H9 (cell line): Measurements from ENCODE around the gene ARHGAP15. TPM values are rescaled to one million over a fixed set of nuclear protein-coding genes. Genes with fewer than 3 reads are reported as not detected.

ENCODE experiments used
- DNase-seq: peaks from one replicate; pipeline ENCODE4 v3.0.0-alpha.2; 2017
- H2AFZ ChIP-seq: one replicate; pipeline ENCODE4 v1.6.1; 2013; ENCODE audit warnings: mild to moderate bottlenecking, low read length, control low read depth, moderate library complexity
- H2AK5ac ChIP-seq: 2 replicates; pipeline ENCODE4 v1.6.1; 2013; ENCODE audit warnings: low read length, control low read depth, mixed read lengths; ENCODE audit not compliant: insufficient read length
- H2BK120ac ChIP-seq: one replicate; pipeline ENCODE4 v1.6.1; 2013; ENCODE audit warnings: low read depth, mild to moderate bottlenecking, low read length, control low read depth, inconsistent platforms; ENCODE audit not compliant: poor library complexity, severe bottlenecking
- H2BK12ac ChIP-seq: 2 replicates; pipeline ENCODE4 v1.6.1; 2013; ENCODE audit warnings: low read length, control low read depth, mixed read lengths, low read depth; ENCODE audit not compliant: insufficient read length
- H2BK15ac ChIP-seq: 2 replicates; pipeline ENCODE4 v1.6.1; 2013; ENCODE audit warnings: low read depth, low read length, control low read depth
- H2BK20ac ChIP-seq: one replicate; pipeline ENCODE4 v1.6.1; 2013; ENCODE audit warnings: low read depth, mild to moderate bottlenecking, low read length, control low read depth, inconsistent platforms; ENCODE audit not compliant: poor library complexity, severe bottlenecking
- H2BK5ac ChIP-seq: 2 replicates; pipeline ENCODE4 v1.6.1; 2013; ENCODE audit warnings: low read length, control low read depth, mixed read lengths; ENCODE audit not compliant: insufficient read length
- H3K14ac ChIP-seq: 2 replicates; pipeline ENCODE4 v1.6.1; 2013; ENCODE audit warnings: low read length, control low read depth; ENCODE audit not compliant: insufficient read depth
- H3K18ac ChIP-seq: 2 replicates; pipeline ENCODE4 v1.6.1; 2013; ENCODE audit warnings: low read depth, mild to moderate bottlenecking, mixed read lengths, low read length, control low read depth; ENCODE audit not compliant: insufficient read length
- H3K23ac ChIP-seq: 2 replicates; pipeline ENCODE4 v1.6.1; 2013; ENCODE audit warnings: low read length, control low read depth, mixed read lengths, low read depth; ENCODE audit not compliant: insufficient read length
- H3K23me2 ChIP-seq: 2 replicates; pipeline ENCODE4 v1.6.1; 2013; ENCODE audit warnings: low read depth, mild to moderate bottlenecking, mixed read lengths, low read length, control low read depth; ENCODE audit not compliant: insufficient read length, poor library complexity, severe bottlenecking
- H3K27ac ChIP-seq: 2 replicates; pipeline ENCODE4 v1.5.1; 2013; ENCODE audit warnings: low read length, control low read depth, mixed read lengths, low read depth; ENCODE audit not compliant: insufficient read length
- H3K27me3 ChIP-seq: 2 replicates; pipeline ENCODE4 v1.6.1; 2013; ENCODE audit warnings: low read length, control low read depth, inconsistent platforms; ENCODE audit not compliant: insufficient read depth
- H3K4ac ChIP-seq: 2 replicates; pipeline ENCODE4 v1.6.1; 2013; ENCODE audit warnings: low read depth, mild to moderate bottlenecking, control low read depth, inconsistent platforms, low read length, moderate library complexity
- H3K4me1 ChIP-seq: 2 replicates; pipeline ENCODE4 v1.6.1; 2013; ENCODE audit warnings: low read length, control low read depth, inconsistent platforms; ENCODE audit not compliant: insufficient read depth
- H3K4me2 ChIP-seq: 2 replicates; pipeline ENCODE4 v1.6.1; 2013; ENCODE audit warnings: low read length, control low read depth, mixed read lengths; ENCODE audit not compliant: insufficient read length, insufficient read depth
- H3K56ac ChIP-seq: 2 replicates; pipeline ENCODE4 v1.6.1; 2013; ENCODE audit warnings: low read depth, mild to moderate bottlenecking, mixed read lengths, low read length, control low read depth; ENCODE audit not compliant: insufficient read length
- H3K79me1 ChIP-seq: 2 replicates; pipeline ENCODE4 v1.6.1; 2013; ENCODE audit warnings: low read depth, mild to moderate bottlenecking, moderate library complexity, low read length, control low read depth, inconsistent platforms; ENCODE audit not compliant: insufficient read depth, poor library complexity, severe bottlenecking
- H3K79me2 ChIP-seq: 2 replicates; pipeline ENCODE4 v1.6.1; 2013; ENCODE audit warnings: low read length, control low read depth, inconsistent platforms; ENCODE audit not compliant: insufficient read depth
- H3K9ac ChIP-seq: 2 replicates; pipeline ENCODE4 v1.6.1; 2013; ENCODE audit warnings: low read length, control low read depth, mixed read lengths; ENCODE audit not compliant: insufficient read length; ENCODE audit errors: extremely low read depth
- H3K9me3 ChIP-seq: one replicate; pipeline ENCODE4 v1.6.1; 2013; ENCODE audit warnings: low read depth, low read length, inconsistent platforms; ENCODE audit not compliant: control insufficient read depth
- H3T11ph ChIP-seq: one replicate; pipeline ENCODE4 v1.6.1; 2013; ENCODE audit warnings: mild to moderate bottlenecking, low read length, control low read depth, inconsistent platforms
- H4K20me1 ChIP-seq: one replicate; pipeline ENCODE4 v1.6.1; 2013; ENCODE audit not compliant: control insufficient read depth, insufficient read length, insufficient read depth
- H4K5ac ChIP-seq: 2 replicates; pipeline ENCODE4 v1.6.1; 2013; ENCODE audit warnings: low read depth, mild to moderate bottlenecking, mixed read lengths, low read length, control low read depth; ENCODE audit not compliant: insufficient read length
- H4K8ac ChIP-seq: replicated peaks from 2 replicates; pipeline ENCODE4 v1.6.1; 2013; ENCODE audit warnings: low read length, control low read depth, mixed read lengths, low read depth; ENCODE audit not compliant: insufficient read length
- H4K91ac ChIP-seq: 2 replicates; pipeline ENCODE4 v1.6.1; 2013; ENCODE audit warnings: low read depth, mild to moderate bottlenecking, moderate library complexity, mixed read lengths, low read length, control low read depth; ENCODE audit not compliant: insufficient read length
- H3K27ac Mint-ChIP-seq, 3 experiments: 2 replicates in 2 of 3; 3 replicates in 1 of 3; pipeline ENCODE4 v1.8.0; 2020 to 2021; ENCODE audit warnings: mixed read lengths in 3 of 3, mild to moderate bottlenecking in 1 of 3, moderate library complexity in 1 of 3
- H3K27me3 Mint-ChIP-seq: 2 replicates; pipeline ENCODE4 v1.8.0; 2021; ENCODE audit warnings: low read depth, mild to moderate bottlenecking, moderate library complexity, mixed read lengths
- H3K36me3 Mint-ChIP-seq, 3 experiments: 2 replicates in 2 of 3; 3 replicates in 1 of 3; pipeline ENCODE4 v1.8.0; 2020 to 2021; ENCODE audit warnings: low read depth in 3 of 3, mixed read lengths in 3 of 3; ENCODE audit not compliant: insufficient read depth in 1 of 3
- H3K4me1 Mint-ChIP-seq, 2 experiments: 2 replicates each; pipeline ENCODE4 v1.8.0; 2020; ENCODE audit warnings: mixed read lengths in 2 of 2
- H3K4me3 Mint-ChIP-seq, 2 experiments: 2 replicates in 1 of 2; 3 replicates in 1 of 2; pipeline ENCODE4 v1.8.0; 2020 to 2021; ENCODE audit warnings: mild to moderate bottlenecking in 2 of 2, mixed read lengths in 2 of 2, moderate library complexity in 1 of 2
- H3K9me3 Mint-ChIP-seq, 2 experiments: 2 replicates in 1 of 2; 3 replicates in 1 of 2; pipeline ENCODE4 v1.8.0; 2020; ENCODE audit warnings: mild to moderate bottlenecking in 2 of 2, mixed read lengths in 2 of 2, moderate library complexity in 1 of 2
- CTCF ChIP-seq: fragments of 200-600 bp; sonication (generic); conservative IDR thresholded peaks from 3 replicates; pipeline ENCODE4 v1.8.0; 2021; ENCODE audit warnings: antibody characterized with exemption, mild to moderate bottlenecking
- WGBS: extraction: QIAGEN DNeasy Blood & Tissue Kit; methylation state at CpG from one replicate; pipeline ENCODE4 v1.1.7; 2013; ENCODE audit warnings: missing lambda C conversion rate, low lambda C conversion rate, mixed read lengths; ENCODE audit not compliant: insufficient read length; ENCODE audit errors: extremely low coverage; 5-methylcytosine and 5-hydroxymethylcytosine counted together
- total RNA-seq: library from RNA; stranded (reverse); gene quantifications from 2 replicates; pipeline ENCODE4 v1.2.1, GENCODE V29; 2021

ARHGAP15 gene
- total RNA-seq, 1 experiment from 2014 or later, result not detected

GRCh38 chr2:143482316-143482715 is 353.1 kb downstream of the ARHGAP15 start:
- Histone ChIP-seq H3K23me2 (no peaks in the 10 kb centered on the region), H2BK15ac (no peak overlapping the region), H3K9me3 (no peaks in the 10 kb centered on the region), H3K27ac (no peak overlapping the region), H4K20me1 (no peaks in the 10 kb centered on the region), H3K18ac (no peak overlapping the region), H2AK5ac (no peak overlapping the region), H3K9ac (no peak overlapping the region), H4K91ac (no peak overlapping the region), H3K4me2 (no peak overlapping the region), H4K5ac (no peak overlapping the region), H2BK120ac (no peak overlapping the region), H3K79me2 (no peaks in the 10 kb centered on the region), H3K4me1 (no peaks in the 10 kb centered on the region), H3K23ac (no peak overlapping the region), H3K14ac (no peak overlapping the region), H2BK5ac (no peak overlapping the region), H4K8ac (no peak overlapping the region), H3K56ac (no peak overlapping the region), H3K4ac (no peak overlapping the region), H2BK20ac (no peak overlapping the region), H3T11ph (no peak overlapping the region), H2BK12ac (no peak overlapping the region), H3K27me3 (no peaks in the 10 kb centered on the region; the same call in 1 of the 2 replicates), H2AFZ (no peak overlapping the region), H3K79me1 (no peaks in the 10 kb centered on the region)
- DNase-seq, result no peak
- peaks cover 36% of the 10 kb centered on the region for H3K27me3 Mint-ChIP-seq
- H3K27ac Mint-ChIP-seq, result no peak overlapping the region
- no peak overlapping the region for H3K4me3 Mint-ChIP-seq
- WGBS, result no CpG with 5 or more reads among the region's 3 CpGs
- H3K36me3 Mint-ChIP-seq, result no peaks in the 10 kb centered on the region
- no peak for TF ChIP-seq CTCF
- peaks cover 30 to 35% of the 10 kb centered on the region in 2 experiments for H3K4me1 Mint-ChIP-seq
- H3K9me3 Mint-ChIP-seq, result no peaks in the 10 kb centered on the region
